ENCODE results near the gene ERC2.

ERC2 gene

DNA sequence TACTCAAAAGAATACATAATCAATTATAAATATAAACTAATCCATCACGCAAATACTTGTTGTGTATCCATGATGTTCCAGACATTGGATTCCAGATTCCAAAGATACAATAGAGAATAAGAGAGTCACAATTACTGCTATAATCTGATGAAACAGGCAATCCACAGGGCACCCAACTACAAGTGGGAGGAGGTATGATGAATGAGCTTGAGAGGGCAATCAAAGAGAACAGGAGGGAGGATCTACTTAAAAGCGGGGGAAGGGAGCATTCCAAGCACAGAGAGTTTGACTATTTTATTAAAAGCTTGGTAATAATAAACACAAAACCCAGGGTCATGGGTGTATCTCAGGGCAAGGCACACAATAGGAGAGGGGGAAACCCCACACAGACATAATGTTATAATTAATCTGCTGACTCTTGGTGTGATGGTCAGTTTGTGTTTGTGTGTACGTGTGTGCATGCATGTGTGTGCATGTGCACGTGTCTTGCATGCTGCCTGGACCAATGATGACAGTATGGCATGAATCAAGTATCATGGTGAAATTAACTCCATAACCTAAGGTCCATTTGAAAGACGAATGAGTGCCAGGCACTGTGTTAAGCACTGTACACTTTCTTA lies 655.8 kb downstream of the ERC2 start:
- Mint-ChIP-seq H3K4me3 (no peak overlapping the region), H3K4me1 (ENCODE audit: low read depth) (no peaks in the 10 kb centered on the region), H3K27me3 (no peaks in the 10 kb centered on the region), H3K27ac (no peak overlapping the region), H3K36me3 (ENCODE audit: low read depth) (no peaks in the 10 kb centered on the region), H3K9me3 (no peaks in the 10 kb centered on the region)
- intact Hi-C loops (cut with micrococcal nuclease) = no loop called here

DNA sequence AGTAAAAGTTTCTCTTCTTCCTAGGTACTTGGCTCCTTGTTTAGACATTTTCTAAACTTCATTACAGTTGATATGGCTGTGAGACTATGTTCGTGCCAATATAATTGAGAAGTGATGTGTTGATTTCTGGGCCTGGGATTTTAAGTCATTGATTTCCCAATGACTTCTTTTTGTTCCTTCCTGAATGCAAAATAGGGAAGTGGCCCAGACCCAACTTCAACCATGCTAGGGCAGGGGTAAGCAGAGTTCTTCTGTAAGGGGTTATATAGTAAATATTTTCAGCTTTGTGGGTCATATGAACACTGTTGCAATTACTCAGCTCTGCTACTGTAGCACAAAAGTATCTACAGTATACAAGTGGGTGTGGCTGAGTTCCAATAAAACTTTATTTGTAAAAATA lies 661.1 kb downstream of the ERC2 start:
- H3K4me1 Mint-ChIP-seq (ENCODE audit: low read depth) = no peaks in the 10 kb centered on the region
- no peaks in the 10 kb centered on the region for H3K36me3 Mint-ChIP-seq (ENCODE audit: low read depth)
- intact Hi-C loops (cut with micrococcal nuclease) = no loop called here
- no peaks in the 10 kb centered on the region for H3K9me3 Mint-ChIP-seq
- no peak overlapping the region for H3K4me3 Mint-ChIP-seq
- no peaks in the 10 kb centered on the region for H3K27me3 Mint-ChIP-seq
- no peak overlapping the region for H3K27ac Mint-ChIP-seq

- H3K27me3 Mint-ChIP-seq = no peaks in the 10 kb centered on the region
- no peaks in the 10 kb centered on the region for H3K9me3 Mint-ChIP-seq
- H3K4me3 Mint-ChIP-seq = no peak overlapping the region
- no peaks in the 10 kb centered on the region for H3K4me1 Mint-ChIP-seq (ENCODE audit: low read depth)
- intact Hi-C loops (cut with micrococcal nuclease) = no loop called here
- H3K27ac Mint-ChIP-seq = no peak overlapping the region
- H3K36me3 Mint-ChIP-seq (ENCODE audit: low read depth) = no peaks in the 10 kb centered on the region
Measured at GRCh38 chr3:55805169-55805568, 663.1 kb downstream of the ERC2 start.

- Mint-ChIP-seq H3K4me3 (no peak overlapping the region), H3K9me3 (no peaks in the 10 kb centered on the region), H3K36me3 (ENCODE audit: low read depth) (no peaks in the 10 kb centered on the region), H3K27ac (no peak overlapping the region), H3K27me3 (no peaks in the 10 kb centered on the region), H3K4me1 (ENCODE audit: low read depth) (no peaks in the 10 kb centered on the region)
- intact Hi-C loops (cut with micrococcal nuclease) = no loop called here
Measured at GRCh38 chr3:55804170-55805095, 663.8 kb downstream of the ERC2 start.

DNA sequence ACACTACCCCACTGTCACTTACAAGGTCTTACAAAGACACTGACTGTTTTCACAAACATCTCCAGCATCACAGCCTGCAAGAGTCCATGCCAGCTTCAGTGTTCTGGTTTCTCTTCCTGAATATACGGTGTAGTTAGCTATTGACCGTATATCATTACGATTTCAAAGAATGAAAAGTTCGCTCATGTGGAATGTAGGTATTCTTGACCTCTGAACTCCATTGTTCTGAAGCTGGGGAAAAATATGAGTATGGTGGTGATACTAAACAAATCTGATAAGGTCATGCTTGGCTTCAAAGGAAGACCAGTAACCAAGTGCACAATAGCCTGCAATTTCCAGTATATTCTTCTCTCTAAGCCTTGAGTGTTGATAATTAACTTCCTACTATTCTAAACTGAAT lies 665.5 kb downstream of the ERC2 start:
- no peaks in the 10 kb centered on the region for H3K27me3 Mint-ChIP-seq

GRCh38 chr3:55801676-55802075 lies 666.6 kb downstream of the ERC2 start:
- H3K4me1 Mint-ChIP-seq (ENCODE audit: low read depth) = no peaks in the 10 kb centered on the region
- no peaks in the 10 kb centered on the region for H3K9me3 Mint-ChIP-seq
- H3K27ac Mint-ChIP-seq = no peak overlapping the region
- no peaks in the 10 kb centered on the region for H3K27me3 Mint-ChIP-seq
- intact Hi-C loops (cut with micrococcal nuclease) = no loop called here
- H3K36me3 Mint-ChIP-seq (ENCODE audit: low read depth) = no peaks in the 10 kb centered on the region
- no peak overlapping the region for H3K4me3 Mint-ChIP-seq

More for the DNA sequence above, 665.5 kb downstream of the ERC2 start:
- no peak overlapping the region for H3K27ac Mint-ChIP-seq
- no peaks in the 10 kb centered on the region for H3K9me3 Mint-ChIP-seq
- no peaks in the 10 kb centered on the region for H3K4me1 Mint-ChIP-seq (ENCODE audit: low read depth)
- H3K36me3 Mint-ChIP-seq (ENCODE audit: low read depth) = no peaks in the 10 kb centered on the region
- intact Hi-C loops (cut with micrococcal nuclease) = no loop called here
- H3K4me3 Mint-ChIP-seq = no peak overlapping the region

DNA sequence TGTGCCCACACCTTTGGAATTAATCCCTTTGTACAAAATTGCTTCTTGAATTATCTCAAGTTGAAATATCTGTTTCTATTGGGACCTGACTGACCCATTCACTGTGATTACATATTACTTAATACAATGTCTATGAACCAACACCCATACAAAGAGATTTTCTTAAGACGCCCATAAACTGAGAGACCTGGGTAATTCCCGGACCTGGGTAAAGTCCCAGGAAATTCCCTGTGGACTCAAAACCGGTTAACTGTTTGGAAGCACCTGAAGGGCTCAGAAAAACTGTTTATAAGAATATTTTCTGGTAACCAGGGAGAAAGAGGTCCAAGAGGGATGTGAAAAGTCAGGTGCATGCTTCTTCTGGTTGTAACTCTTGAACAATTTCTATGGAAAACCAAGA lies 667.2 kb downstream of the ERC2 start:
- no peaks in the 10 kb centered on the region for H3K4me1 Mint-ChIP-seq (ENCODE audit: low read depth)
- H3K4me3 Mint-ChIP-seq = no peak overlapping the region
- H3K9me3 Mint-ChIP-seq = no peaks in the 10 kb centered on the region
- H3K36me3 Mint-ChIP-seq (ENCODE audit: low read depth) = no peaks in the 10 kb centered on the region
- no peaks in the 10 kb centered on the region for H3K27me3 Mint-ChIP-seq
- H3K27ac Mint-ChIP-seq = no peak overlapping the region
- intact Hi-C loops (cut with micrococcal nuclease) = no loop called here

- Mint-ChIP-seq H3K4me1 (ENCODE audit: low read depth) (no peaks in the 10 kb centered on the region), H3K36me3 (ENCODE audit: low read depth) (no peaks in the 10 kb centered on the region), H3K27ac (no peak overlapping the region), H3K9me3 (no peaks in the 10 kb centered on the region), H3K4me3 (no peak overlapping the region), H3K27me3 (no peaks in the 10 kb centered on the region)
- intact Hi-C loops (cut with micrococcal nuclease) = no loop called here
Measured at GRCh38 chr3:55797775-55798174, 670.5 kb downstream of the ERC2 start.

DNA sequence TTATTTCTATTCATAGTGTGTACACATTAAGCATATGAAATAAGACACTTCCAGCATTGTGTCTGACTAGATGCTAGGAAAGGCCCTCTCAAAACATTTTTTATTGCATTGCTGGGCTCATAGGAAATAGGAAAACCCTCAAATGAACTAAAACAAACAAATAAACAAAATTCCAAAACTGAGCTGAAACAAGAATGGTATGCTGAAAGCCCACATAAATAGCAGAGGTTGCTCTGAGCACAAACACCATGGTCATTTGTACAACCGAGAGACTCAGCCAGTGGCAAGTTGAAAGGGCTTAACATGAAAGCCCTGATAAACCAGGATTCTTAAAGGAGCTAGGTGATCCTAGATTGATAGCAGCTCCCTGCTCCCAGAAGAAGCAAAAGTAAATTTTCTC lies 671.2 kb downstream of the ERC2 start:
- Mint-ChIP-seq H3K4me3 (no peak overlapping the region), H3K36me3 (ENCODE audit: low read depth) (no peaks in the 10 kb centered on the region), H3K27ac (no peak overlapping the region), H3K4me1 (ENCODE audit: low read depth) (no peaks in the 10 kb centered on the region), H3K9me3 (no peaks in the 10 kb centered on the region), H3K27me3 (no peaks in the 10 kb centered on the region)
- intact Hi-C loops (cut with micrococcal nuclease) = no loop called here

DNA sequence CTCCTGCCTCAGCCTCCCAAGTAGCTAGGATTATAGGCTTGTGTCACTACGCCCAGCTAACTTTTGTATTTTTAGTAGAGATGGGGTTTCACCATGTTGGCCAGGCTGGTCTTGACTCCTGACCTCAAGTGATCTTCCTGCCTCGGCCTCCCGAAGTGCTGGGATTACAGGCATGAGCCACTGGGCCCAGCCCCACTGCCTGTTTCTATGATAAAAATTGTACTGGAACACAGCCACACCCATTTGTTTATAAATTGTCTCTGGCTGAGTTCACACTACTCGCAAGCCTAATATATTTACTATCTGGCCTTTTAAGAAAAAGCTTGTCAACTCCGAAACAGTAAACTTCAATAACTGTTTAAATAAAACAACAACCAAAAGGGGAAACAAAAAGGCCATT lies 671.7 kb downstream of the ERC2 start:
- Mint-ChIP-seq H3K27ac (no peak overlapping the region), H3K36me3 (ENCODE audit: low read depth) (no peaks in the 10 kb centered on the region), H3K4me3 (no peak overlapping the region), H3K4me1 (ENCODE audit: low read depth) (no peaks in the 10 kb centered on the region), H3K27me3 (no peaks in the 10 kb centered on the region), H3K9me3 (no peaks in the 10 kb centered on the region)
- intact Hi-C loops (cut with micrococcal nuclease) = no loop called here

GRCh38 chr3:55795746-55796145 lies 672.5 kb downstream of the ERC2 start:
- Mint-ChIP-seq H3K9me3 (no peaks in the 10 kb centered on the region), H3K4me3 (no peak overlapping the region), H3K27me3 (no peaks in the 10 kb centered on the region), H3K27ac (no peak overlapping the region), H3K36me3 (ENCODE audit: low read depth) (no peaks in the 10 kb centered on the region), H3K4me1 (ENCODE audit: low read depth) (no peaks in the 10 kb centered on the region)
- intact Hi-C loops (cut with micrococcal nuclease) = no loop called here

DNA sequence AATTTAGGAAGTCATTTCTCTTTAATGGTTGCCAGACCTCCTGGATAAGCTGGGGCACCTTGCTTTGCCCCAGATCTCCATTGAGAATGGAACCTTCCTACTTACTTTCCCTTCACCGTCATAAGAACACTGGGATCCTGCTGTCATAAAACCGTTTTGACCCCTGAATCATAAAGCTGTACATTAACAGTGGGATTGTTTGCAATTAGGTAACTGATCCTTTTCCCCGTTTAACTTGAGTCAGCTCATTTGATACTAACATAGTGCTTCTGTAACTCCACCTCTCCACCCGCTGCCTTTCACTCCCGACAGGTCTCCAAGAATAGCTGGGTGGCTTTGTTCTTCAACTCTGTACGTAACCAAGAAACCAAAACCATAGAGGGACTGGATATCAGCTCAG lies 673.0 kb downstream of the ERC2 start:
- Mint-ChIP-seq H3K27ac (no peak overlapping the region), H3K4me1 (ENCODE audit: low read depth) (no peaks in the 10 kb centered on the region), H3K9me3 (no peaks in the 10 kb centered on the region), H3K27me3 (no peaks in the 10 kb centered on the region), H3K36me3 (ENCODE audit: low read depth) (no peaks in the 10 kb centered on the region), H3K4me3 (no peak overlapping the region)
- intact Hi-C loops (cut with micrococcal nuclease) = no loop called here

DNA sequence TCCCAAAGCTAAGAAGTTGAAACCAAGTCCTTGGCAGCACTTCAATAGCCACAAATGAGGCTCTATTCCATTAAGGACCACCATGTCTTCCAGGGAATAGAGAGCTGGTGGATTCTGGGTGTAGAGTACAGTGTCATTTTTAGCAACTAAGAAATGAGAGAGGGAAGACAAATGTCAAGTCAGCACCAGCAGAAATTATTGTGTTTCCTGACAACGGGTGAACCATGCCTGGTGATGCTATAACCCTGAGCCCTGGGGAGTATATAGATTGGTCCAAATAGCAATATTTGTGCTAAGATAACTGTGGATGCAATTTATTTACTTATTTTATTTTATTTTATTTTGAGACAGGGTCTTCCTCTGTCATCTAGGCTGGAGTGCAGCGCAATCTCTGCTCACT lies 675.5 kb downstream of the ERC2 start:
- no peaks in the 10 kb centered on the region for H3K36me3 Mint-ChIP-seq (ENCODE audit: low read depth)
- H3K4me3 Mint-ChIP-seq = no peak overlapping the region
- intact Hi-C loops (cut with micrococcal nuclease) = no loop called here
- no peaks in the 10 kb centered on the region for H3K4me1 Mint-ChIP-seq (ENCODE audit: low read depth)
- no peaks in the 10 kb centered on the region for H3K27me3 Mint-ChIP-seq
- H3K9me3 Mint-ChIP-seq = no peaks in the 10 kb centered on the region
- no peak overlapping the region for H3K27ac Mint-ChIP-seq

DNA sequence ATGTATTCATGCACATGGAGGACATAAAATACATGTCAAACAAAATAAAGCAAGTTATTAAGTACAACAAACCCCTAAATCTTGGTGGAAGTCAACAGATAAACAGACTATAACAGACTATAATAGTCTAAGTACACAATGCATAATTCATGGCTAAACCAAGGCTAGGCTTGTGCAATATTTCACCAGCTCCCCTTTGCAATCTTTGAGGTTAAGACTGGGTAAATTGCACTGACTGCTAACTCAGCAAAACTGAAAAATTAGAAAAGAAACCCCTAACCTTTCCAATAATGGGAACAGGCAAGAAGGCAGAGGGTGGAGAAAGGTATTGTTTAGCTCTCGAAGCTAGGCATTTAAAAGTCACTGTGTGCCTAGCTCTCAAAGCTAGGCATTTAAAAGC lies 676.3 kb downstream of the ERC2 start:
- H3K27me3 Mint-ChIP-seq = no peaks in the 10 kb centered on the region
- H3K36me3 Mint-ChIP-seq (ENCODE audit: low read depth) = no peaks in the 10 kb centered on the region
- no peaks in the 10 kb centered on the region for H3K9me3 Mint-ChIP-seq
- no peak overlapping the region for H3K4me3 Mint-ChIP-seq
- no peaks in the 10 kb centered on the region for H3K4me1 Mint-ChIP-seq (ENCODE audit: low read depth)
- intact Hi-C loops (cut with micrococcal nuclease) = no loop called here
- no peak overlapping the region for H3K27ac Mint-ChIP-seq
